ENCODE data around the gene PRKCQ. TPM values are rescaled to one million over a fixed set of nuclear protein-coding genes. Genes with fewer than 3 reads are reported as not detected.

Gene PRKCQ
- total and polyA plus RNA-seq, 4 donors: 0.13 to 3.3 (median 0.45) TPM

GRCh38 chr10:6390213-6390845 is 189.7 kb downstream of the PRKCQ start:
- H3K9ac ChIP-seq (ENCODE audit: low read depth in 1 of 2, low read length in 2 of 2): no peak overlapping the region
- no peaks in the 10 kb centered on the region for H3K27me3 ChIP-seq (ENCODE audit: control insufficient read depth in 4 of 4, insufficient read depth in 4 of 4, low read length in 3 of 4)
- H3K36me3 ChIP-seq (ENCODE audit: control insufficient read depth in 4 of 4, insufficient read depth in 3 of 4, low read depth in 1 of 4, low read length in 3 of 4): no peaks in the 10 kb centered on the region
- DNase-seq (ENCODE audit: low spot score): no peak
- WGBS: 87% methylated on average over 2 of the region's 2 CpGs
- TF ChIP-seq GABPA (IDR thresholded peaks at IDR 0.05 in 1 of 2, conservative IDR thresholded peaks at IDR 0.05 in 1 of 2): no peak
- no peak for TF ChIP-seq YY1 (IDR thresholded peaks at IDR 0.05)
- no peak for TF ChIP-seq JUND (IDR thresholded peaks at IDR 0.05)
- no peak for TF ChIP-seq FOXA1 (IDR thresholded peaks at IDR 0.05)
- no peak for TF ChIP-seq FOXA2 (IDR thresholded peaks at IDR 0.05)
- no peak for TF ChIP-seq CTCF (IDR thresholded peaks at IDR 0.05; ENCODE audit: low read depth, low read length, missing input control)
- no peak for TF ChIP-seq RXRA (IDR thresholded peaks at IDR 0.05)
- no peak for TF ChIP-seq RAD21 (IDR thresholded peaks at IDR 0.05)
- TF ChIP-seq ZBTB33 (IDR thresholded peaks at IDR 0.05): no peak
- TF ChIP-seq EGR1 (IDR thresholded peaks at IDR 0.05; ENCODE audit: low read depth in 2 of 2): no peak
- TF ChIP-seq MAX (IDR thresholded peaks at IDR 0.05): no peak
- TF ChIP-seq TAF1 (conservative IDR thresholded peaks at IDR 0.05): no peak
- TF ChIP-seq REST (IDR thresholded peaks at IDR 0.05): no peak
- TF ChIP-seq HNF4G (IDR thresholded peaks at IDR 0.05): no peak
- no peak for TF ChIP-seq ATF3 (IDR thresholded peaks at IDR 0.05)
- TF ChIP-seq SP1 (IDR thresholded peaks at IDR 0.05): no peak
- TF ChIP-seq HNF4A (conservative IDR thresholded peaks at IDR 0.05): no peak
- TF ChIP-seq NR2F2 (IDR thresholded peaks at IDR 0.05): no peak
- no peak overlapping the region for H3K4me3 ChIP-seq (ENCODE audit: low read depth in 1 of 3, low read length in 3 of 3)
- H3K4me1 ChIP-seq (ENCODE audit: control insufficient read depth in 4 of 4, insufficient read depth in 4 of 4, low read length in 3 of 4): no peaks in the 10 kb centered on the region
- H3K27ac ChIP-seq (ENCODE audit: low read depth in 1 of 2, low read length in 2 of 2): no peak overlapping the region
- peaks cover 0 to 16% (median 6%) of the 10 kb centered on the region in 4 donors for H3K9me3 ChIP-seq (ENCODE audit: control insufficient read depth in 4 of 4, low read length in 3 of 4)

Measured in liver (tissue), 9 donors.